GM18519 (cell line): ENCODE results near the gene ZSCAN25.
"Not testable (repeated sequence)": the region's sequence is repeated elsewhere in the genome, so short reads cannot be mapped to it uniquely, and the experiment has no call there.

Experiments used
- ATAC-seq: cut with Tn5 transposase; IDR thresholded peaks from one replicate; pipeline ENCODE4 v1.9.1; 2021; ENCODE audit warnings: mild to moderate bottlenecking, moderate library complexity; ENCODE audit not compliant: unreplicated experiment, low FRiP score

ZSCAN25 gene

DNA sequence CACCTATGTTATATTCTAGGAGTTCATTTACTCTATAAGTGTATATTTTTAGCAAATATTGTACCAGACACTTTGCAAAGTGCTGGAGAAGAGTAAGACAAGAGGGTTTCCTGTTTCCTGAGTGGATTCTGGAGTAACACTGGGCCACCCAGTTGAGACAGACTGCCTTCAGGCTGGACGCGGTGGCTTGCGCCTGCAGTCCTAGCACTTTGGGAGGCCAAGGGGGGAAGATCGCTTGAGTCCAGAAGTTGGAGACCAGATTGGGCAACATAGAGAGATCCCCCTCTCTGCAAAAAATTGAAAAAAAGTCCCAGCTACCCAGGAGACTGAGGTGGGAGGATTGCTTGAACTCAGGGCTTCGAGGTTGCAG lies 772 bp upstream of the ZSCAN25 start:
- ATAC-seq, result no peak

DNA sequence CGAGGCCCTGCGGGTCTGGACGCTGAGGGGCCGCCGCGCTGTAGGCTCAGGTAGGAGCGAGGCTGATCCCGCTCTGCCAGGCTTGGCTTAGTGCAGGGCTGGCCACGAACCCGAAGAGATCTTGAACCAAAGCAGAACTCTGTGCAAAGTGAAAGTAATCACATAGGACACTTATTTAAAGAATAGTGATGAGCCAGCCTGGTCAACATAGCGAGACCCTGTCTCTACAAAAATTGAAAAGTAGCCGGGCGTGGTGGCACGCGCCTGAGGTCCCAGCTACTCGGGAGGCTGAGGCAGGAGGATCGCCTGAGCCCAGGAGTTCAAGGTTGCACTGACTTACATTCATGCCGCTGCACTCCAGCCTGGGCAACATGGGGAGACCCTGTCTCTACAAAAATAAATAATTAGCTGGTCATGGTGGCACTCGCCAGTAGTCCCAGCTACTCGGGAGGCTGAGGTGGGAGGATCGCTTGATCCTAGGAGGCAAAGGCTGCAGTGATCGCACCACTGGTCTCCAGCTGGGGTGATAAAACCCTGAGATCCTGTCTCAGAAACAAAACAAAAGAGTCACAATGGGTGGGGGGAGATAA lies 541 bp downstream of the ZSCAN25 start:
- no peak for ATAC-seq

DNA sequence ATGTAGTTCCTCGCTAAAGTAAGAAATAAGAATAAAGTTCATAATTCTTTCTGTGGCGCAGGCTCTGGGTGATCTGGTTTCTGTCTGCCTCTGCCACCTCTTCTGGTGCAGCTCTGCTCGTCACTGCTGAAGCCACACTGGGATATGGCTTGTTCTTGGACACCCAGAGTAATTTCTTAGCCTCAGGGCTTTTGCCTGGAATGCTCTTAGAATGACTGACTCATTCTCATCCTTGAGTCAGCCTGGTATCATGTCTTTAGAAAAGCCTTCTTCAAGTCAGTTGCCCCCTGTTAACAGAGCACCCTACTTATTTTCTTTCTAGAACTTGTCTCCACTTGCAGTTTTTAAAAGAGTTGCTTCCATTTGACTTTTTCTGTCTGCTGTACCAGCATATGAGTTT lies 2.0 kb downstream of the ZSCAN25 start:
- ATAC-seq, result no peak

DNA sequence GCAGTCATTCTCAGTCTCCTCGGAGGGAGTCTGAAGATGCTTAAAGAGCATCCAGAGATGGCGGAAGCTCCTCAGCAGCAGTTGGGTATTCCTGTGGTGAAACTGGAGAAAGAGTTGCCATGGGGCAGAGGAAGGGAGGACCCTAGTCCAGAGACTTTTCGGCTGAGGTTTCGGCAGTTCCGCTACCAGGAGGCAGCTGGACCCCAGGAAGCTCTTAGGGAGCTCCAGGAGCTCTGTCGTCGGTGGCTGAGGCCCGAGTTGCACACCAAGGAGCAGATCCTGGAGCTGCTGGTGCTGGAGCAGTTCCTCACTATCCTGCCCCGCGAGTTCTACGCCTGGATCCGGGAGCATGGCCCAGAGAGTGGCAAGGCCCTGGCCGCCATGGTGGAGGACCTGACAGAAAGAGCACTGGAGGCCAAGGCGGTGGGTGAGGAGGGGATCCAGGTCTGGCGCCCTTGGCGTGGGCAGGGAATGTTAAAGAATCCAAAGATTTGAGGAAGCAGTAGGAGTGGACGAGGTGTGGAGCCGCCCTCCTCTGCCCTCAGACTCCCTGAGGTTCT lies 2.9 kb downstream of the ZSCAN25 start:
- ATAC-seq, result no peak

DNA sequence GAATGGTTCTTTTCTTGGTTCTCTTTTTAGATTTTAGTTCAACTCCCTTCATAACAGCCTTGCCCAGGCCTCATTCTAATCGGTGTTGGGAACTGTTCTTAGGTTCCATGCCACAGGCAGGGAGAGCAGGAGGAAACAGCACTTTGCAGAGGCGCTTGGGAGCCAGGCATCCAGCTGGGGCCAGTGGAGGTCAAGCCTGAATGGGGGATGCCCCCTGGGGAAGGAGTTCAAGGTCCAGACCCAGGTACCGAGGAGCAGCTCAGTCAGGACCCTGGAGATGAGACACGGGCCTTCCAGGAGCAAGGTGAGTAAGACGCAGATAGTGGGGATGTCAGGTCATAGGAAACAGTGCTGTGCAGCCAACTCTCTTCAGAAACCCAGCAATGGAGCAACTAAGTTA lies 4.5 kb downstream of the ZSCAN25 start:
- ATAC-seq, result no peak

DNA sequence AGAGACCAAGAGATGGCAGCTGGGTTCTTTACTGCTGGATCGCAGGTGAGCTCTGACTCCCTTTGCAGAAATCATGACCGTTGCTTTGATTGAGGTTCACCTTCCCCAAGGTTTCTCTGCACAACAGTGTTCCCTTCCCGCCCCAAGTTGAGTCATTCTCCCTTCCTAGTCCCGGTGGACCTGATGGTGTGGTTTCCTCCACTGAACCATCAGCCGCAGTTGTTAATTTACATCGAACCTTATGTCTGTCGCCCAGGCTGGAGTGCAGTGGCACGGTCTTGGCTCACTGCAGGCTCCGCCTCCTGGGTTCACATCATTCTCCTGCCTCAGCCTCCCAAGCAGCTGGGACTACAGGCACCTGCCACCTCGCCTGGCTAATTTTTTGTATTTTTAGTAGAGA lies 5.8 kb downstream of the ZSCAN25 start:
- ATAC-seq, result no peak

DNA sequence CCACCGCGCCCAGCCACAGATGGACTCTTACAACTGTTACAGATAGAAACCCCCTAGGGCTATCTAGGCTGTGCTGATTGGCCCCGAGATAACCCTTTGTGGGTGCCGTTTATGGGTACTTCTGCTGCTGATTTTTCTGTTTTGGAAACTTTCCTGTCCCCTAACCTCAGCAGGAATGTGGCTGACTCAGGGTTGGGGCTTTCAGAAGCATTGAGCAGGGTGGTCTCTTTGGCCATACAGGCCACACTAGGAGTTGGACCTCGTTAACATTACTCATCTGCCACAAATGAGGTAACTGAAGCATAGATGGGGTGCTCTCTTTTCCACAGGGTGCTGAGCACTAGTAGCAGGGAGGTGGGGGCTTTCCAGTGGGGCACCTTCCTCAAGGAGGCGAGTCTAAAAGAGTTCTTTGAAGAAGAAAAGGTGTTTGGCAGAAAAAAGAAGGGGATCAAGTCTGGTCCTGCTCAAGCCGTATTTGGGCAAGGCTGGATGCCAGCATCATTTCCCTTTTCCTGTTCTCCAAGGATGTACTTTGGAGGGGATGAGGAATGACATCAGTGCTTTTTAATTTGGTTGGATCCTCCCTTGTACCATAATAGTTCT lies 6.4 kb downstream of the ZSCAN25 start:
- no peak for ATAC-seq

DNA sequence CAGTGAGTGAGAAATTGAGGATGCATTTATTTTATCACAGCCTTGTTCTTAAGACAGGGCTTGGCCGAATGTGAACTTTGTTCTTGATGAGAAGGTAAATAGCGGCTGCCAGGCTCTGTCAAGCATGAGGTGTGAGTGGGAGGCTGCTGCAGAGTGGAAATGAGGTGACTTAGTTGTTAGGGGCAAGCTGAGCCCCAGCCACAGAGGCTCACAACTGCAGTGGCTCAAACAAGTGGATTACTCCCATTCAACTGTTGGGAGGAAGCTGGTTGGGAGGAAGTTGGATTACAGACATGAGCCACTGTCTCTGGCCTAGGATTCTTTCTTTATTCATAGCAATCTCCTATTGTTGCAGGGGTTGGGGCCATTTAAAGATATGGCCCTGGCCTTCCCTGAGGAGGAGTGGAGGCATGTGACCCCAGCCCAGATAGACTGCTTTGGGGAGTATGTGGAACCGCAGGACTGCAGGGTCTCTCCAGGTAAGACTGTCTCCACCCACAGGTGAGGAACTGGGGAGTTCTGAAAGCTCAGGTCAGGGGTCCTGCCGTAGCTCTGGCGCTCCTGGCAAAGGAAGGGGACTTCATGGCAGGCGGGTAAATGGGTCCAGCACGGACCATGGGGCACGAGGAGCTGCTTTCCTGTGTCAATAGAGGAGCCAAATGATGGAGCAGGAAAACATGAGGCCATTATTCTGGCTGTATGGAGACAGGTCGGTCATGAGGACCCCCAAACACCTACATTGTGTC lies 7.1 kb downstream of the ZSCAN25 start:
- no peak for ATAC-seq

DNA sequence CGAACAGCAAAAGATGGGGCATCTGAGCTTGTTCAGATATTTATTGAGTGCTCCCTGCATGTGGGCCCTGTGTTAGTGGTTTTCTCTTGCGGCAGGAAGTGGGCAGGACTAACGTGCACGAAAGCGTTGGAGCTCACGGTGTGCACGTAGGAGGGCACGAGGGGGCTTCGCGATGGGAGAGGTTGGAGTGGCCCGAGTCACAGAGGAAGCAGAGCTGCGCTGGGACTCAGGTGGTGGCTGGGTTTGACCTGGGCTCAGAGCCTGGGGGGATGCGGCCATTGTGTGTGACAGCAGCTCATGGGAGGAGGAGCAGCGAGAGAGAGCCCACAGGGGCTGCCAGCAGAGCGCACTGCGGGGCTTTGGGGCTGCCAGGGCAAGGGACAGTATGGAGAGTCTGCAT lies 7.7 kb downstream of the ZSCAN25 start:
- ATAC-seq, result no peak

DNA sequence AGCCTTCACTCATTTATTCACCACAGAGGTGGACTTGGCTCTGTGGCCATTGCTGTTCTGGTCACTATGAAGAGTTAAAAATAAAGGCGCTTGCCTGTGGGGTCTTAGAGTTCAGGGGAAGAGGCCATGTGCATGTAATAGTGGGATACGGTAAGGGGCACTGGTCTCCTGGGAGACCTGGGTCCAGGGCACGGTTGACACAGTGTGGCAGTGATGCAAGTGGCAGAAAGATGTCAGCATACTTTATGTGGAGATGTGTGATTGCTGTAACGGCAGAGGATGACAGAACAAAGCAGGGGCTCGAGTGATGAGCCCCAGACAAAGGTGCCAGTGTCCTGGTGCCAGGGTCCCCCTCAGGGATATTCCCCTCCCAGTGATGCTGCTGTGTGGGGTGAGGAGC lies 8.6 kb downstream of the ZSCAN25 start:
- no peak for ATAC-seq

DNA sequence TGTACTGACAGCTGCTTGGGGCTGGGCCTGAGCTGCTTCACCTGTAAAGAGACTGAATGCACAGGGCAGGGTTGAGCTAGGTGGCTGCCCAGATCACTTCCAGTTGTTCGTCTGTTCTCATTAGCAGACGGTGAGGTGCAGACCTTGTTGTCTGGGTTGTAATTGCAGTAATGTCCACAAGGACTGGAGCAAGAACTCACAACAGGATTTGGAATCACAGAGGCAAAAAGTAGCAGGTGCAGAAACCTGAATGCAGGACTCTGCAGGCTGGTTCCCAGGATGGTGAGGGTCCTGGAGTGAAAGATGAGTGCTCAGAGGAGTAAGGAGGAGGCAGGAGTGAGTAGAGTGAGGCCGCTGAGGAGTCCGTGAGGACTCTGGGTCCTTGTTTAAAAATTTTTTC lies 9.2 kb downstream of the ZSCAN25 start:
- no peak for ATAC-seq

DNA sequence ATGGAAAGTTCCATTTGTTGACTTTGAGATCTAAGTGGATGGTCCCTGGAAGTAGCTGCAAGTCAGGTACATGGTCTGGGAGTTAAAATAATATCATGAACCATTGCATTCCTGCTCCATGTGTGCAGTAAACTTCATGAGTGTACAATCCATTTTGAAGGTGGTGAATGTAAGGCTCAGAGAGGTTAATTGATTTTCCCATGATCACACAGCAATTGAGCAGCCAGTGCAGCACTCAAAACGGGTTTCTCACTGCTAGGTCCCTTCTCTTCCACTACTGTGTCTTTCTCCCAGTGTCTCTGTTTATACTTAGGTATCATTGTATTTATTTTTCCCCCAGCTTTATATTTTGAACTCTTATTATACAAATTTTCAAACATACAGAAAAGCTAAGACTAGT lies 9.9 kb downstream of the ZSCAN25 start:
- ATAC-seq, result no peak

DNA sequence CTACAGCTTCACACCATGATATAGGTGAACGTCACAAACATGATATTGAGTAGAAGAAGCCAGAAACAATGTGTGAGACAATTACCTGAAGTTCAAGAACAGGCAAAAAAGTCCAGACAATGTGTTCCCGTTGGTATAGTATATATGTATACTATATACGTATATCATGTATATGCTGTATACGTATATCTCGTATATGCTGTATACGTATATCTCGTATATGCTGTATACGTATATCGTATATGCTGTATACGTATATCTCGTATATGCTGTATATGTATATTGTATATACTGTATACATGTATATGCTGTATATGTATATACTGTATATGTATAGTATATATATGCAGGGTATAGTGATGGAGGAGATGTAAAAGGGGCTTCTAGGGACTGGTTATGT lies 10.8 kb downstream of the ZSCAN25 start:
- no peak for ATAC-seq

DNA sequence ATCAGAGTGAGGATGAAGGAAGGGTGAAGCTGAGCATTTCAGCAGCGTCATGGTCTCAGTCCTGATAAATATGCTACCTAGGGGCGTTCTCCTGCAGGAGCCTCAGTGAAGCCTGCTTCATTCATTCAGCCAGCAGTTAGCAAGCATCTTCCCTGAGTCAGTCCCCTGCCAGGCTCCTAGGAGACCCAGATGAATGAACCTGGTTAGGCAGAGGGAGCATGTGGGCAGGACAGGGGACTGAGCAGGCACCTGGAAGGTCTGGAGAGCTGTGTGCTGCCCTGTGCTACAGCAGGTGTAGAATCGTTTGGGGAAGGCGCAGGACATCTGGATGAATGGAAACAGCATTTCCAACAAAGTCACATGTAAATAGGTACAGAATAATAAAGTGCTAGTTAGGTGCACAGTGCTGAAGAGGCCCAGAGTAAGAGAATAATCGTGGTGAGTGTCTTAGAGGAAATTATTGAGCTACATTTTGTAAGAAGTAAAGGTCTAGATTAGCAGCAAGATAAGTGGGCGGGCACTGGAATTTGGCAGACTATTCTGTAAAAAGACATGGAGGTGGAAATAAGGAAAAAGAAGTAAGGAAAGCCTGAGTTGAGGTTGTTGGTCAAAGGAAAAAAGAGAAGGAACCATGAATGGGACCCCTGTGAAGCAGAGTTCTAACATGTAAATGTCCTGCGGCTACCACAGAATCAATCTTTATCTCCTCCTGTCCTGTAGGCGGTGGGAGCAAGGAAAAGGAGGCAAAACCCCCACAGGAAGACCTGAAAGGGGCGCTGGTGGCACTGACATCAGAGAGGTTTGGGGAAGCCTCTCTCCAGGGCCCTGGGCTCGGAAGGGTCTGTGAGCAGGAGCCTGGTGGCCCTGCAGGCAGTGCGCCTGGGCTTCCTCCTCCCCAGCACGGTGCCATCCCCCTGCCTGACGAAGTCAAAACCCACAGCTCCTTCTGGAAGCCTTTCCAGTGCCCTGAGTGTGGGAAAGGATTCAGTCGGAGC lies 12.0 kb downstream of the ZSCAN25 start:
- ATAC-seq, result no peak

DNA sequence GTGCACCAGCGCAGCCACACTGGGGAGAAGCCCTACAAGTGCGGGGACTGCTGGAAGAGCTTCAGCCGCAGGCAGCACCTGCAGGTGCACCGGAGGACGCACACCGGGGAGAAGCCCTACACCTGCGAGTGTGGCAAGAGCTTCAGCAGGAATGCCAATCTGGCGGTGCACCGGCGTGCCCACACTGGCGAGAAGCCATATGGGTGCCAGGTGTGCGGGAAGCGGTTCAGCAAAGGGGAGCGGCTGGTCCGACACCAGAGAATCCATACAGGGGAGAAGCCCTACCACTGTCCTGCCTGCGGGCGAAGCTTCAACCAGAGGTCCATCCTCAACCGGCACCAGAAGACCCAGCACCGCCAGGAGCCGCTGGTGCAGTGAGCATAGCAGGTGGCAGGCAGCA lies 12.9 kb downstream of the ZSCAN25 start:
- ATAC-seq, result no peak

DNA sequence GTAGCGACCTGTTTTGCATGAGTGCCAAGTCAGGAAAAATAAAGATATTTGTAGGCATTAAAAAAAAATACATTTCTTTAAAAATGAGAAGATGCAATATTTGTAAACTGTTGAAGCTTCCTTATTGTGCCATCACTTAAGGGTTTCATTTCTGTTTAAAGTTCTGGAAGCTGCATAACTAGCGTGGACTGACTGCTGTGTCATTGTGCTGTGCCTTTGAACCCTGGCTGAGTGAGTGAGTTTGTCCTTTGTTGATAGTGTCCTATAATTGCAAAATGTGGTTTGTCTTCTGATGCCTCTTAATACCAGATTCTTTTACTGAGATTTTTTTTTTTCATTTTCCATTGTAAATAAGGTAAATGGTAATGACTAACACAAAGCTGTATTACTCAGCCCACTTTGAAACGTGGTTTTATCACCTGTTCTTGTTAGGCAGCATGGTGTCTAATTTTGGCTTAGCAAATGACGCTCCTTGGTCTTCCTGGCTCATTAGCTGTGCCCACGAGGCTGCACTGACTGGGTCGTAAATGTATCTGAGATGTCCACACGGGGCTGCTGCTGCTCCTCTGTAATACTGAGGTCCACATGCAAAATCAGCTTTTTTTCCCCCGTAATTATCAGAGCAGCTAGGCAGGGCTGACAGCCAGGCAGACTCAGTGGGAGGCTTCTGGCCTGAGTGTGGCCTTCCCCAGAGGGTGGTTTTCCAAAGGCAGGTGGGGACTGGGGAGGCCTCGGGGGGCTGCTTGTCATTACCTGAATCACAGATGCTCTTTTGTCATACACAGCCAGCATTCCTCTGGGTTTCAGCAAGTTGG lies 14.8 kb downstream of the ZSCAN25 start:
- ATAC-seq, result no peak

DNA sequence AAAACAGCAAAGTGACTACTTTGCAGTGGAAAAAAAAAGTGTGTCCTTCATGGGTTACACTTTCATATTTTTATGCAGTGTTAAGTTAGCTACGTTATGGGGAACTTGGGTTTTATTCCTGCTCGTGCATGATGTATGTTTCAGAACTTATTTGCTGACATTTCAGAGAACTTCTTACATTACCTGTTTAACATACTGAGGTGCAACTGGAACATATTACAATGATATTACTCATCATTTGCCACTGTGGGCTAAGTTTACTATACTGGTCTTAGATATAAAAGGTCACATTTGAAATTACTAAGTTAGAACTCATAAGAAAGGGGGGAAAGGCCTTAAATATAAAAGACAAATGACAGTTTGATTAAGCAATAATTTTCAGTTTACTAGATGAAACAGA lies 20.7 kb downstream of the ZSCAN25 start:
- not testable (repeated sequence) for ATAC-seq

DNA sequence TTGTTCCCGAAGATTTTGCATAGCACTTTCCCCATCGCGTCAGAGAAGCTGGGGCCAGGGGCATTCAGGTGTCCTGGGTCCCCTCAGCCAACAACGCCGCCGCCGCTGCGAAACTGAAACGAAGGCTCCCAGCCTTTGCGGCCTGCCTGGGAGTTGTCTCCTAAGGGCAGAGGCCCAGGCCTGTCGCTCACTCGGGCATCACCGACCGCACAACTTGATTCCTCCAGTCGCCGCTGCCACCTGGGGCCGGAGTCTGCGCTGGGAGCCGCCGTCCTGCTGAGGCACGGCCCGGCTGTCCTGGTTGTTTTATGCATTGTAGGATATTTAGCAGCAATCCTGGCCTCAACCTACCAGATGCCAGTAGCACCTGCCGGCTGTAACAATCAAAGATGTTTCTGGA lies 22.0 kb downstream of the ZSCAN25 start:
- no peak for ATAC-seq

DNA sequence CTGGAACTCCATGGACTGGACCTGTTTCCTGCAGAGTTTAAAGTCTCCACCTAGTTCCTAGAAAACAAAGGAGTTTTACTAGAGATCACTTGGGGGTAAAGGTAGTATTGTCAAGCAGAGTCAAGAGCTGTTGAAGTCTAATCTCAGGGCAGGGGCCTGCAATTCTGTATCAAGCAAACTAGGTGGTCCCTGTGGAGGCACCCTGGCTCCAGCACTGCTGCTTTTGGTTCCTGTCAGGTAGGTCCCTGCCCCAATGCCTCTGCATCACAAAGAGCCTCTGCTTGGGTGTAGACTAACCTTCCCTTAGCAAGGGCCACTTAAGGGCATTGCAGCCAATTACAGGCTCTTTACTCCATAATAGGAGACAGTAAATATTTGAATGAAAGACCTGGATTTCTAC lies 22.5 kb downstream of the ZSCAN25 start:
- ATAC-seq, result no peak

DNA sequence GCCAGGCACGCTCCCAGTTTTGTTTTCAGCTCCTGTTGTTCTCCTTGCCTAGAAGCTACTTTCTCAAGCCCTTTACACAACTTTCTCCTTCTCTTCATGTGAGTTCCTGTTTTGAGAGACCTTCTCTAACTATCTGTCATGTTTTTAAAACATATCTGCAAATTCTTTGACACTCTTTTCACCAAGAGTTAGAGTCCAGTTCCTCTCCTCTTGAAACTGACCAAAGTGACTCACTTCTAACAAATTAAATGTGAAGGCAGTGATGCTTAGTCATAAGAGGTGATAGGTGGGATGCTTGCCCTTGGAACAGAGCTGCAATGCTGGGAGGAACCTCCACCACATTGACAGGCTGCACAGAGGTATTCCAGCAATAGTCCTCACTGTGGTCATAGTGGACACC lies 25.3 kb downstream of the ZSCAN25 start:
- ATAC-seq, result no peak
